GM19193 (cell line): ENCODE results near the gene KCNJ5.

Experiments
- POLR2A ChIP-seq: IDR thresholded peaks from 4 replicates; pipeline ENCODE4 v1.6.1; 2011; ENCODE audit not compliant: insufficient read depth, insufficient read length; ENCODE audit errors: extremely low read depth

The KCNJ5 gene

GRCh38 chr11:128941110-128941509 lies 50.0 kb downstream of the KCNJ5 start:
- no peak for TF ChIP-seq POLR2A

DNA sequence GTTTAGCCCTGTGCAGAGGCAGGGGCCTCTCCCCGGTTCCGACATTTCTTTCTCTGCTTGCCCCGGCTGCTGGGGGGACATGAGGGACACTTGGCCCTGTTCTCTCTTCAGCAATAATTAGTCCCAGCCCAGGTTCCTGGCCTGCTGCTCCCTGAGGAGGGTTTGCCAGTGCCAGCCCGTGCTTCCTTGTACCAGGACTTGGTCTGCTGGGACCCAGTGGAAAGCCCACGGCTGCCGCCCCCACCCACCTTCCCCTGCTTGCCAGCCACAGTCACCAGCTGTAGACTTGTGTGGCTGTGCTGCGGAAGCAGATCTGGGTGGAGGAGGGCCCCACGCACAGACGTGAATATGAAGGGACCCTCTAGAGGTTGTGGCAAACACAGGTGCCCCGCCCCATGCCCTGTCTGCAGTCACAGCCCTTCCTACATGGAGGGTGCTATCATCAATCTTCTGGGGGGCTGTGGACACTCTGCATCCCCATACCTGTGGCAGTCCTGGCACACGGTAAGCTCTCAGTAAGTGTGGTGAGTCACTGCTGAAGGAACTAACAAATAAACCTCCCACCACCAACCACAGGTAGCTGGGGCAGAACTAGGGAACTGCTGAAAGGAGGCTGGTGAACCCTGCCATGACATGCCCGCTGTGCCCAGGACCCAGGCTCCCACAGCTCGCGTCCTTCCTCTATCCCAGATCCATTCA lies 50.6 kb downstream of the KCNJ5 start:
- TF ChIP-seq POLR2A = no peak

DNA sequence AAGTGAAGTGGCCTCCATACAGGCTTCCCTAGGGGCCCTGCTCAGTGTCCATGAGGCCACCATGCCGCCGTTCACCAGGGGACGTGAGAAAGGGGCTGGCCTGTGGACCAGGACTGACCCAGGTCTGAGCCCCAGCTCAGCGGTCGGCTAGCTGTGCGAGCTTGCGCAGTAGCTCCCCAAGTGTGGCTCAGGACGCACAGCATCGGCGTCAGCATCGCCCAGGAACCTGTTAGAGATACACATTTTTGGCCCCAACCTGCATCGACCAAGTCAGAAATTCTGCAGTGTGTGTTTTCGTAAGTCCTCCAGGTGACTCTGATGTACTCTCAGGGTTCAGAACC lies 51.1 kb downstream of the KCNJ5 start:
- no peak for TF ChIP-seq POLR2A

DNA sequence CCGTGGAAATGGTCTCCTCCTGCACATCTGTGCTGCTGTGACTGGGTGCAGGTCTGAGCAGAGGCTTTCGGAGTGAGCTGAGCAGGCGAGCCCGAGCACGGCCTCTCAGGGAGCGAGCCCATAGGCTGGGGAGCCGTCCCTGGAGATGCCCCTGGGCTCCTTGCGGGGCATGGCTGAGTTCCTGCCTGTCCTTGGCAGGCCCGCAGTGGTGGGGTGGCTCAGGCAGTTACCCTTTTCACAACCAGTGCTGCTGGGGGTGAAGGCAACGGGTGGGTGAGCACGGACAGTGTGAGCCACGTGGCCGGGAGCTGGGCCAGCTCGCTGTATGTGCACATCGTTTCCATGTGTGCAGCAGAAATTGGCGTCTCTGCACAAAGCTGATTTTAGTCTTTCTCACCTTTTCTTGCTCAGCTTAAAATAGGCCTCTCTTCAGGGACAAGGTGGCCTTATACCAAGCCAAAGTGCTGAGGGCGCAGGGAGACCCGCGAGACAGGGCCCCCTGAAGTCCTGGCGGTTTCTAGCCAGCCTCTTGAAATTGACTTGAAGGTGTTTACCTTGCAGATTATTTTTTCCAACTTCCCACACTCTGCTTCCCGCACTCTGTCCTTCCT lies 51.8 kb downstream of the KCNJ5 start, which contains the start of gene TP53AIP1:
Gene TP53AIP1, minus strand, starts transcription at position 55 of the 611 bp plus-strand sequence. CDS start 5,053 bp downstream, outside the sequence.
- TF ChIP-seq POLR2A = no peak

DNA sequence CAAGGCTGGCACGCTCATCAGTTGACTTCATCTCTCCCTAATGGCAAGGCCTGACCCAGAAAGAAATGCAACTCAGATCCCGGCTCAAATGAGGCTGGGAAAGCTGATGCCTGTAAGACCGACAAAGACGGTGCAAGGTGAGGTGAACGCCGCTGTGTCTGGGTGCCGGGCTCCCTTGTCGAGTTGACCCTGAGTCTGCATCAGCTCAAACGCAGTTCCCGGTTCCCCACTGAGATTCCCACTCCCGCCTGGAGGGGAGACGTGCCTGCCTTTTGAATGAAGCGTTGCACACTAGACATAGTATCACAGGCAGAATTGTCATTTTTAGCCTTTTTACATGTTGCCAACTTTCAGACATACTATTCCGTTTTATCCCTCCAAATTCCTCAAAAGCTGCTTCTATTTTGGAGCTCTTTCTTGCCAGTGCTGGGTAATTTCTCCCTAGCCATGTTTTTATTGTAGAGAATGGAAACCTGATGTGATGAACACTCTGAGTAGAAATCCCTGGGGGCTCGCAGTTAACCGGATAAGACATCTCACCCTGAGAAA lies 52.3 kb downstream of the KCNJ5 start:
- TF ChIP-seq POLR2A = no peak

GRCh38 chr11:128946648-128947047 lies 55.5 kb downstream of the KCNJ5 start:
- TF ChIP-seq POLR2A = no peak

- TF ChIP-seq POLR2A = no peak
Measured at GRCh38 chr11:128947773-128948172, 56.6 kb downstream of the KCNJ5 start.

DNA sequence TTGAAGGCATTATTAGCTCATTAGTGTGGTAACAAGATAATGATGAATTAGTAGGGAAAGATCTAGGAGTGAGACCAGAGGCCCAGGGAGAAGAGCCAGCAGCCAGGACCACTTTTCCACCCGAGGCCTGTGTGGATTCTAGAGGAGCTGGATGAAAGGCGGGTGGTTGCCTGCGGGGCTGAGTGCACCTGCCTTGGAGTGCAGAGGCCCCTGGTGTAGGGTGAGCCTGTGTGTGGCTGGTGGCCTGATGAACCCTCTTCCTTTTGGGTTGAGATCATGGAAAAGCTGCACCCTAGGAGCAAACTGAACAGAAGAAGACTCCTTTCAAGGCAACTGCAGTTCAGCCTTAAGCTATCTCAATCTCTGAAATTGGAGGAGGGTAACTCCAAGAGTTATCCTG lies 57.4 kb downstream of the KCNJ5 start:
- no peak for TF ChIP-seq POLR2A

- no peak for TF ChIP-seq POLR2A
Measured at GRCh38 chr11:128949791-128950454, 58.8 kb downstream of the KCNJ5 start.

- TF ChIP-seq POLR2A = no peak
Measured at GRCh38 chr11:128953151-128953550, 62.0 kb downstream of the KCNJ5 start.

DNA sequence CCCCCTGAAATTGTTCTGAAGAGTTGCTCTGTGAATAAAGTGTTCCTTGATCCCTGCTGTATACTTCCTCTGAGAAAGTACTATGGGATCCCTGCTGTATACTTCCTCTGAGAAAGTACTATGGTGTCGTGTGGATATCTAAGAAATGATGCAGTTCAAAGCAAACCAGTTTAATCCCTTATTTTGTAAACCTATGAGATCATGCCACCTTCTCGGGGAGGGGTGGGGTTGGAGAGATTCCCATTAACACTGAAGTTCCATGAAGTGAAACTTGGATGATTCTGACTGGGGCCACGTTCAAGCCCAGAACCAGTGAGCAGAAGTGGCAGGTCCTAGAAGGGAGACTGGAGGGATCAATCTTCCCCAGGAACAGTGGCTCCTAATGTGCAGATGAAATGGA lies 64.5 kb downstream of the KCNJ5 start:
- no peak for TF ChIP-seq POLR2A

DNA sequence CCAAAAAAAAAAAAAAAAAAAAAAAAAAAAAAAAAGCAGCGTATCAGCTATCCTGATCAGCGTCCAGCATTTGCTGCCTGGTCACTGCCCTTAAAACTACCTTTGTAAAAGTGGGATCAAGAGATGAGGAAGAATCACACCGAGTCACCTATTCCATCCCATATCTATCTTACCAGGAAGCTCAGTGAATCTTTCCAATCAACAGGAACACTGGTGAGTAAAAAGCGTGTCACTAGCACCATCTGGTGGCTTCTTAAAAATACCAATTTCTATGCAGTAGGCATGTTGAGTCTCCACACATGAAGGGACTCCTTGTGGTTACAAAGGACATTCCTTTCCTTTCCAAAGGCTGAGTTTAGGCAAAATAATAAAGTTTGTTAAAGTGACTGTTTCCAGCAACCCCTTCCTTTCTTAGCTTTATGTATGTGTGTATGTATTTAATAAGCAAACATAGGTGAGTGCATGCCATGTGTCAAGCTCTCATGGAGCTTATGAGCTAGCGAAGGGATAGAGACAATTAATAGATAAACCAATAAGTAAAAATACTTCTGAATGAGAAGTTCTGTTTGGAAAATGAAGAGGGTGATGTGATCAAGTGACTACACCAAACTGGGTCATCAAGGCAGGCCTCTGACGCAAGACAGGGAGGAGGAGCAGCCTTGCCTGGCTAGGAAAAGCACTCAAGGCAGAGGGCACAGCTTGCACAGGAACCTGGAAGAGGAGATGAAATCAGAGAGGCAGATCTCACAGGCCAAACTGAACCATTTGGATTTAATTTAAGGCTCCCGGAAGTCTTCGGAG lies 65.4 kb downstream of the KCNJ5 start:
- TF ChIP-seq POLR2A = no peak

- no peak for TF ChIP-seq POLR2A
Measured at GRCh38 chr11:128957202-128957482, 66.0 kb downstream of the KCNJ5 start.

- TF ChIP-seq POLR2A = no peak
Measured at GRCh38 chr11:128961645-128962044, 70.5 kb downstream of the KCNJ5 start.

GRCh38 chr11:128962896-128963295 lies 71.7 kb downstream of the KCNJ5 start:
- no peak for TF ChIP-seq POLR2A

DNA sequence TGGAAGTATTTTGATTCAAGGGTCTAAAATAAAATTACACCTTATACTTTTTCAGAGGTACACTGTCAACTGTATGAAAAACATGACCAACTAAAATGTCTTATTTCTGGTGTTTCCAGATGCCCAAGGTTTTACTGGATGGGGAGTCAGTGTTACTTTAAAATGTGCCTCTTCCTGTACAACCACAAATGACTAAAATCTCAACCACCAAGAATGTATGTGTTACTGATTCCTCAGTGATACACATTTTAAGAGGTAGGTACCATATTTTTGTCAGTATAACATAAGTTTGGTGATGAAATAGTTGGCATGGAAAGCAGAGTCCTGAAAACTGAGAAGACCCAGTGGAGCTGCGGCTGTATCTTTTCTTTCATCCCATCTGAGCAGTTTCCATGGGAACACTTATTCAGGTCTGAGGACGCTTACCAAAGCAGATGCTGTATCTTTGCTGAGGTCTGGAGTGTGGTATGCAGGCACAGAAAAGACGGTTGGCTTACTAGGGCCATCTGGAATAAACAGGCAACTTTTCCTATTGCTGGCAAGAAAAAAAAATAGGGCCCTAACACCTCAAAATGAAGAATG lies 72.7 kb downstream of the KCNJ5 start:
- no peak for TF ChIP-seq POLR2A

DNA sequence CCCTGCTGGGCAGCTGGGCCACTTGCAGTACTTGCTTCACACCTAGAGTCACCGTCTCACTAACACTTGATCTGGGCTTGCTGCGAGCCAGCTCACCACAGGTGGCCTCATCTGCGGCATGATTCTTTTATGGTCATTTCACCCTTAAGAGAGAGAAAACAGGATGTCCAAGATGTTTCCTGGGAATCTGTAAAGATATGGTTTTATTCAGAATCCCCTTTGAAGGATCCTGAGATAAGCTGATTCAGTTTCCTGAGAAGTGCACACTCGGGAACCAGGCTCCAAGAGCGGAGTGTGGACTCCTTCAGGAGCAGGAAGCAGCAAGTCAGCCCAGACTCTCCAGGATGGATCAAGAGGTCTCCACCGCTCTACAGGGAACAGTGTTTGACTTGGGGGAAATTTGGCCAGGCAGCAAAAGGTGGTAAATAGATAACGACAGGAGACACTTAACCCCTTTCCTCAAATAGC lies 73.3 kb downstream of the KCNJ5 start:
- no peak for TF ChIP-seq POLR2A
